Measurements from ENCODE around the gene ITGA8. TPM values are rescaled to one million over a fixed set of nuclear protein-coding genes. Genes with fewer than 3 reads are reported as not detected.

Gene ITGA8
- total RNA-seq, 1 experiment from 2014 or later, result 0.02 TPM

DNA sequence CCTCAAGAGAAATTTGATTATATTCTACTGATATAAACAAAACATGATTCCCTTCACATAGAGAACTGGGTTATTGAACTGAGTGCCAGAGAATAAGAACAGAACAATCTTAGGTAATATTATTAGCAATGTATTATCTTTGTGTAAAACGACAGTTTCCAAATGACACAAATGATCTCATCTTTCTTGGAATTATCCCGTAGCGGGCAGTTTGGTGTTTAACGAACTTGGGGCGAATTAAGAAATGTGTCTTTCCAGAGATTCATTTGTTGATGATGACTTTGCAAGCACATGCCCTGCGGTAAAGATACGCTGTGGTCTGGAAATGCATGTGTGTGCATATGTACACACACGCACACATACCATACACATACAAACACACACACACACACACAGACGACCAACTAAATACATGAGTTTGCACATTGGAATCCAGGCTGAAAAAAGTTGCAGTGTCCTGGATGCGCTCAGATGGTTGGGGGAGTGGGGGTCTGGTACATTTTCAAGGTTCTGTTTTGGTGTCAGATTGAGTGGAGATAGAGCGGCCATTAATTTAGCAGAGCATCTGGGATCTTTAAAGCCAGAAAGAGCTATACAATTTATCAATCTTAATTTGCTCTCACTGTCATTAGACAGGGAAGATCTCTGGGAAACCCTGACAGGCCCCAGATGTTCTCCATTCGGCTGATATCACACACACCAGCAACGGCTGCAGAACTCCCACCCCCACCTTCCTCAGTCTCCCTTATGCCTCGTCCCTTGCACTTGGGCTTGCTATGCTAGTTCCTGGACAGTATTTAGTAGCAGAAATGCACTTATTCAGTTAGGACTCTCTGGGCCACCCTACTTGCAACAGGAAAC is 236.3 kb downstream of the ITGA8 start:
- Histone ChIP-seq H3K4me3 (replicated peaks in 1 of 2; ENCODE audit: low read depth in 1 of 2, low read length in 2 of 2) (no peak overlapping the region), H3K27ac (ENCODE audit: low read depth, low read length) (no peak overlapping the region), H4K20me1 (ENCODE audit: insufficient read depth) (no peaks in the 10 kb centered on the region), H3K9ac (ENCODE audit: low read length) (no peak overlapping the region), H2AFZ (ENCODE audit: low read depth, low read length, poor library complexity, severe bottlenecking) (no peak overlapping the region), H3K79me2 (ENCODE audit: insufficient read depth, low read length) (no peaks in the 10 kb centered on the region), H3K4me2 (ENCODE audit: low read length) (no peak overlapping the region), H3K9me3 (ENCODE audit: control insufficient read depth in 1 of 2, insufficient read depth in 1 of 2, low read depth in 1 of 2, low read length in 2 of 2) (no peaks in the 10 kb centered on the region), H3K4me1 (ENCODE audit: control insufficient read depth in 1 of 2, insufficient read depth in 2 of 2, low read length in 2 of 2) (no peaks in the 10 kb centered on the region), H3K9me2 (ENCODE audit: insufficient read depth) (no peaks in the 10 kb centered on the region), H3K27me3 (ENCODE audit: insufficient read depth, low read length) (peaks cover 63% of the 10 kb centered on the region), H3K36me3 (ENCODE audit: control insufficient read depth in 1 of 2, insufficient read depth in 2 of 2, low read length in 2 of 2) (no peaks in the 10 kb centered on the region)
- TF ChIP-seq EZH2 (IDR thresholded peaks at IDR 0.05) (no peak), EZH2phosphoT487 (IDR thresholded peaks at IDR 0.05; ENCODE audit: borderline replicate concordance) (no peak), YY1 (IDR thresholded peaks at IDR 0.05; ENCODE audit: extremely low read depth, insufficient replicate concordance, low read depth, low read length) (no peak), ELF1 (IDR thresholded peaks at IDR 0.05; ENCODE audit: borderline replicate concordance, low read depth) (no peak), FOSL1 (IDR thresholded peaks at IDR 0.05; ENCODE audit: low read depth) (no peak)
- TF ChIP-seq, protein P1, sequence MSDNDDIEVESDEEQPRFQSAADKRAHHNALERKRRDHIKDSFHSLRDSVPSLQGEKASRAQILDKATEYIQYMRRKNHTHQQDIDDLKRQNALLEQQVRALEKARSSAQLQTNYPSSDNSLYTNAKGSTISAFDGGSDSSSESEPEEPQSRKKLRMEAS (IDR thresholded peaks at IDR 0.05), result no peak
- TF ChIP-seq, protein P2, sequence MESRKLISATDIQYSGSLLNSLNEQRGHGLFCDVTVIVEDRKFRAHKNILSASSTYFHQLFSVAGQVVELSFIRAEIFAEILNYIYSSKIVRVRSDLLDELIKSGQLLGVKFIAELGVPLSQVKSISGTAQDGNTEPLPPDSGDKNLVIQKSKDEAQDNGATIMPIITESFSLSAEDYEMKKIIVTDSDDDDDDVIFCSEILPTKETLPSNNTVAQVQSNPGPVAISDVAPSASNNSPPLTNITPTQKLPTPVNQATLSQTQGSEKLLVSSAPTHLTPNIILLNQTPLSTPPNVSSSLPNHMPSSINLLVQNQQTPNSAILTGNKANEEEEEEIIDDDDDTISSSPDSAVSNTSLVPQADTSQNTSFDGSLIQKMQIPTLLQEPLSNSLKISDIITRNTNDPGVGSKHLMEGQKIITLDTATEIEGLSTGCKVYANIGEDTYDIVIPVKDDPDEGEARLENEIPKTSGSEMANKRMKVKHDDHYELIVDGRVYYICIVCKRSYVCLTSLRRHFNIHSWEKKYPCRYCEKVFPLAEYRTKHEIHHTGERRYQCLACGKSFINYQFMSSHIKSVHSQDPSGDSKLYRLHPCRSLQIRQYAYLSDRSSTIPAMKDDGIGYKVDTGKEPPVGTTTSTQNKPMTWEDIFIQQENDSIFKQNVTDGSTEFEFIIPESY (IDR thresholded peaks at IDR 0.05; ENCODE audit: extremely low read depth, insufficient replicate concordance, low read length), result no peak
- BruUV-seq (replicated peaks), result no TSS peak
- RAD21 ChIA-PET (ENCODE audit: low non-redundant PET in 1 of 2, low total read pairs in 2 of 2, uncharacterized antibody in 2 of 2, unreplicated experiment in 2 of 2), result no interaction called here
- ATAC-seq, result no peak
- POLR2A ChIA-PET, result no interaction called here
- DNase-seq (ENCODE audit: low read depth, low spot score), result no peak
- CTCF ChIA-PET, result no interaction called here
- intact Hi-C loops (cut with micrococcal nuclease), result no loop called here
